Lower leg skin (tissue), 3 donors: ENCODE measurements around the gene UROD.

Source experiments
- POLR2A ChIP-seq, 2 donors: fragments of 450-650 bp; IDR thresholded peaks; one replicate each; pipeline ENCODE4 v1.6.1; 2016 to 2017; ENCODE audit warnings: antibody characterized with exemption in 2 of 2, mild to moderate bottlenecking in 1 of 2, moderate library complexity in 1 of 2
- TF ChIP-seq, protein P1 (sequence below), 3 donors: fragments of 450-650 bp; IDR thresholded peaks; one replicate each; pipeline ENCODE4 v1.5.1; 2016; ENCODE audit warnings: antibody characterized with exemption in 3 of 3, mild to moderate bottlenecking in 3 of 3, moderate library complexity in 2 of 3

DNA sequence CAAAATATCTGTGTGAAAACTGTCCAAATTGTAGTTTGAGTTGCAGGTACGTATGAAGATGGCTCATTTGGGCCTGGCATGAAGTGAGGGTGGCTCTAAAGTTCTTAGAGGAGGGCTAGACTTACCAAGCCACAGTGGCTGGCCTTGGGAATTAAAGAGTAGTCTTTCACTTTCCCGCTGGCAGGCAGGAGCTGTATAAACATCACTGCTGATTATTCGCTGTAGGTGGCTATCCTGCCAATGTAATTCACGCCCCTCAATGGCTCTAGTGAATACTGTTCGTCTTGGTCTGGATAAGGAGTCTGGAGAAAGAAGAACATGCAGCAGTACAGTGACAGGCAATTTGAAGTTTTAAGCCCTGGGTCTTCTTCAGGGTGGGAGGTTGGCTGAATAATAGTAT is 31.0 kb downstream of the UROD start:
- TF ChIP-seq, protein P1, sequence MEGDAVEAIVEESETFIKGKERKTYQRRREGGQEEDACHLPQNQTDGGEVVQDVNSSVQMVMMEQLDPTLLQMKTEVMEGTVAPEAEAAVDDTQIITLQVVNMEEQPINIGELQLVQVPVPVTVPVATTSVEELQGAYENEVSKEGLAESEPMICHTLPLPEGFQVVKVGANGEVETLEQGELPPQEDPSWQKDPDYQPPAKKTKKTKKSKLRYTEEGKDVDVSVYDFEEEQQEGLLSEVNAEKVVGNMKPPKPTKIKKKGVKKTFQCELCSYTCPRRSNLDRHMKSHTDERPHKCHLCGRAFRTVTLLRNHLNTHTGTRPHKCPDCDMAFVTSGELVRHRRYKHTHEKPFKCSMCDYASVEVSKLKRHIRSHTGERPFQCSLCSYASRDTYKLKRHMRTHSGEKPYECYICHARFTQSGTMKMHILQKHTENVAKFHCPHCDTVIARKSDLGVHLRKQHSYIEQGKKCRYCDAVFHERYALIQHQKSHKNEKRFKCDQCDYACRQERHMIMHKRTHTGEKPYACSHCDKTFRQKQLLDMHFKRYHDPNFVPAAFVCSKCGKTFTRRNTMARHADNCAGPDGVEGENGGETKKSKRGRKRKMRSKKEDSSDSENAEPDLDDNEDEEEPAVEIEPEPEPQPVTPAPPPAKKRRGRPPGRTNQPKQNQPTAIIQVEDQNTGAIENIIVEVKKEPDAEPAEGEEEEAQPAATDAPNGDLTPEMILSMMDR (IDR thresholded peaks at IDR 0.05): no peak
- no peak for TF ChIP-seq POLR2A (IDR thresholded peaks at IDR 0.05)
